ENCODE data around the gene CHST11.
A peak's percentile ranks its signal among the peaks of the same experiment; 100 is the strongest.

The CHST11 gene

GRCh38 chr12:104534162-104534856 lies 77.6 kb downstream of the CHST11 start:
- CTCF ChIA-PET, result no interaction called here
- H3K27ac Mint-ChIP-seq, result no peak overlapping the region
- no peak for DNase-seq
- H3K9me3 Mint-ChIP-seq, result peaks cover 3% of the 10 kb centered on the region
- no peak overlapping the region for H3K4me3 Mint-ChIP-seq
- peaks cover 41% of the 10 kb centered on the region for H3K36me3 Mint-ChIP-seq
- H3K4me1 Mint-ChIP-seq, result peaks cover 10% of the 10 kb centered on the region
- H3K27me3 Mint-ChIP-seq, result no peaks in the 10 kb centered on the region

DNA sequence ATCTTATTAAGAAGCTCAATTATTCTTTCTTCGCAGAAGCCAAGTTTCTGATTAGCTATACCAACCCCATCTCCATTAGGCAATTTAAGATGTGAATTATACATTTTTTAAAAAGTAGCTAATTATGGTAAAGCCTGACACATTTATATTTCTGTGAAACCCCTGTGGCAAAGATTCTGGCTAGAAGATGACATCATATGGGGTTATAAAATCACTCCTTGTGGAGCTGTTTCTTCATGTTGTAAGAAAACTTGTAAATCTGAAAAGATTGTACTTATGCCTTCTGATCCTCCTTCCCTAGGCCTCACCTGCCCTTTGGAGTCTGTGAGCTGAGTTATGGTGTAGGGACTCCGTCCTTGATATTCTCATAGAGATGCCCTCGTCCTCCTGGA lies 78.1 kb downstream of the CHST11 start:
- Mint-ChIP-seq H3K9me3 (no peaks in the 10 kb centered on the region), H3K36me3 (peaks cover 37% of the 10 kb centered on the region), H3K27me3 (no peaks in the 10 kb centered on the region), H3K4me3 (no peak overlapping the region), H3K4me1 (peaks cover 10% of the 10 kb centered on the region), H3K27ac (no peak overlapping the region)
- CTCF ChIA-PET, result no interaction called here
- no peak for DNase-seq

DNA sequence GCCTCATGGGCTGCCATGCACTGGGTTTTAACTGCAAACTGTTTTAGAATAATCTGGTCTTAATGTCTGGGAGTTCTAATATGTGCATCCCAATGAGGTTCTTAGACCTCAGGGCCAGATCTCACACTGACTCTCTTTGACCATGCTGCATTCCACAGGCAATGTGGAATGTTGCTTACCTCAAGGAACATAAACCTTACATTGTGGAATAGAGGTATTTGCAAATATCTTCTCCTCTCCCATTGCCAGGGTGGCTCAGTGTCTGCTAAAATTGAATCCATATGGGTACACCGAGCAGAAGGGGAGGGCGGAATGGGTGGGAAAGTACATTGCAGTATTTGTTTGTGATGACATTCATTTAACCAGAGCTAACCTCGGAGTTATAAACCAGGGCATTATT lies 78.6 kb downstream of the CHST11 start:
- DNase-seq, result no peak
- Mint-ChIP-seq H3K9me3 (no peaks in the 10 kb centered on the region), H3K4me1 (peaks cover 10% of the 10 kb centered on the region), H3K27ac (no peak overlapping the region), H3K4me3 (no peak overlapping the region), H3K36me3 (peaks cover 34% of the 10 kb centered on the region), H3K27me3 (no peaks in the 10 kb centered on the region)
- CTCF ChIA-PET, result no interaction called here

- CTCF ChIA-PET, result no interaction called here
- H3K9me3 Mint-ChIP-seq, result no peaks in the 10 kb centered on the region
- DNase-seq, result no peak
- H3K36me3 Mint-ChIP-seq, result peaks cover 36% of the 10 kb centered on the region
- H3K4me3 Mint-ChIP-seq, result no peak overlapping the region
- H3K27me3 Mint-ChIP-seq, result no peaks in the 10 kb centered on the region
- no peak overlapping the region for H3K27ac Mint-ChIP-seq
- H3K4me1 Mint-ChIP-seq, result peaks cover 12% of the 10 kb centered on the region
Observed at GRCh38 chr12:104536841-104537240, 80.1 kb downstream of the CHST11 start.

- Mint-ChIP-seq H3K27ac (no peak overlapping the region), H3K4me3 (no peak overlapping the region), H3K27me3 (no peaks in the 10 kb centered on the region), H3K9me3 (peaks cover 6% of the 10 kb centered on the region), H3K4me1 (peaks cover 10% of the 10 kb centered on the region), H3K36me3 (peaks cover 43% of the 10 kb centered on the region)
- CTCF ChIA-PET, result no interaction called here
- no peak for DNase-seq
Observed at GRCh38 chr12:104538056-104538455, 81.3 kb downstream of the CHST11 start.

DNA sequence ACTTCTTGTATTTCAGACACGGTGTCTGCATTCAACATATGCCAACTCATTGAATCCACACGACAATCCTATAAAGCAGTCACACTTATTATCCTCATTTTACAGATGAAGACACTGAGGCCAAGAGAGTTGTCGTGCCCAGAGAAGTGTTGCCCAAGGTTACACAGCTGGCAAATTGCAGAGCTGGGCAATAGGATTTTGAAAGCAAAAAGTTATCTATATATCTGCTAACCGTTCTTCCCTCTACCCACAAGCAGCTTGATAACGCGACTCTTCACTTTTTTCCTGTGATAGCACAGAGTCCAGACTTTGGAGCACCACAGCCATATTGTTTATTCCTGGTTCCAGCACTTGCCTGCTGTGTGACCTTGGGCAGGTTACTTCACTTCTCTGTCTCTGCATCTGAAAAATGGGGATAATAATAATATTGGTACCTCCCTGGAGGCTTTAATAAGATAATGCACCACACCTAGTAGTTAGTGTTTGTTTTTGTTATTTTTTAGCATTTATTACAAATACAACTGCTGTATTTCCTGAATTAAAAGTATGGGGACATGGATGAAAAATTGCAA lies 82.2 kb downstream of the CHST11 start:
- Mint-ChIP-seq H3K4me3 (no peak overlapping the region), H3K9me3 (peaks cover 6% of the 10 kb centered on the region), H3K27me3 (no peaks in the 10 kb centered on the region), H3K4me1 (peaks cover 7% of the 10 kb centered on the region), H3K27ac (no peak overlapping the region), H3K36me3 (peaks cover 48% of the 10 kb centered on the region)
- CTCF ChIA-PET, result no interaction called here
- DNase-seq, result no peak

DNA sequence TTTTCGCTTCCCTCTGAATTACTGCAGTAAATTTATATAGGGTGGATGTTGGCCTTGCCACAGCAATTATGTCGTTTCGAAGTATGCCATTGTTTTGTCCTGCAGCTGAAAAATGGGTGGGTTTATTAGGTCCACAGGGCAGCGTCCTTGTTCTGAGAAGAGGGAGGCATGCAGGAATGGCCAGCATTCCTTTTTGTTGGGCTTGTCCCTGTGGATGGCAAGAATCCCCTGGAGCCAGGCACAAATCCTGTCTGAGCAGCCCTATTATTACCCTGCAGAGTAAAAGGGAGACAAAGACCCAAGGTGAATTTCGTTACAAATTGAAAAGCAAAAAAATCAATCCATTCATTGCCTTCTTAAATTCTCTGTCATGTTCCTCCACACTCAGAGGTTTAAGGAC lies 88.1 kb downstream of the CHST11 start:
- H3K27me3 Mint-ChIP-seq, result no peaks in the 10 kb centered on the region
- no peak overlapping the region for H3K27ac Mint-ChIP-seq
- H3K36me3 Mint-ChIP-seq, result peaks cover 40% of the 10 kb centered on the region
- CTCF ChIA-PET, result no interaction called here
- DNase-seq, result no peak
- no peak overlapping the region for H3K4me3 Mint-ChIP-seq
- H3K4me1 Mint-ChIP-seq, result peaks cover 20% of the 10 kb centered on the region
- H3K9me3 Mint-ChIP-seq, result peaks cover 6% of the 10 kb centered on the region

DNA sequence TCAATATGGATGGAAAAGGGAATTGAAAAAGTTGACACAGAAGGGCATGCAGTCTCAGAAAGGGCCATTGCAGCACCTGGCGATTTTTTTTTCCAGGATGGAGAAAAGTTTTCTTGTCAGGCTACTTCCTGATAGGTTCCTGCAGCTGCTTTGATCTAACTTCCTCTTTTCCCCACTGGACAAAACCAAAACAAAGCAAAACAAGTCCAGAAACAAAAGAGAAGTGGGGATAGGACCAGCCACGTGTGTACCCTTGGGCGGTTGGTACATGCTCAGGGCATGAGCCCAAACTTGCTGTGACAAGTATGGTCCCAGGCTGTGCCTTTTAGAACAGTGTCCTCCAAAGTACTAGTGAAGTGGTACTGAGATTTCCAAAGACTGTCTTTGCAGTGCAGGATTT lies 89.8 kb downstream of the CHST11 start:
- no peaks in the 10 kb centered on the region for H3K27me3 Mint-ChIP-seq

DNA sequence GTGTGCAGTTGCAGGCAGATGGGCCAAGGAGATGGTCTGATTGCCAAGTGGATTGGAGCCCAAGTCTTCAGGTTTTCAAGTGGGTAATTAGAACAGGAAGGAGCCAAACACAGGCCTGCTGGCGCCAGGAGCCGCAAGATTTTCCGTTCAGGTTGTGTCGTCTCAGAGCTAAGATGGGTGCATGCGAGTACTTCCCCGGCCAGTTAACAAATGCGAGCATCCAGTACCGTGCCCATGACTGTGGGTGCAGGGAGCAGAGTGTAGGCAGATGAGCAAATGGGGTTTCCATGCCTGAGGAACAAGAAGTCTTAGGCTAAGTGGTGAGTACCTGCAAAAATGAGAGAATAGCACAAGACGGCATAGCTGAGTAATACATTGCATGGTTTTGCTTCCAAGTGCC lies 90.5 kb downstream of the CHST11 start:
- Mint-ChIP-seq H3K27ac (no peak overlapping the region), H3K4me3 (no peak overlapping the region), H3K4me1 (peaks cover 24% of the 10 kb centered on the region), H3K9me3 (peaks cover 6% of the 10 kb centered on the region), H3K27me3 (no peaks in the 10 kb centered on the region), H3K36me3 (peaks cover 44% of the 10 kb centered on the region)
- no peak for DNase-seq
- CTCF ChIA-PET, result no interaction called here

More for the DNA sequence above, 89.8 kb downstream of the CHST11 start:
- CTCF ChIA-PET, result no interaction called here
- Mint-ChIP-seq H3K4me3 (no peak overlapping the region), H3K9me3 (peaks cover 6% of the 10 kb centered on the region), H3K4me1 (peaks cover 23% of the 10 kb centered on the region), H3K27ac (no peak overlapping the region), H3K36me3 (peaks cover 41% of the 10 kb centered on the region)
- no peak for DNase-seq

DNA sequence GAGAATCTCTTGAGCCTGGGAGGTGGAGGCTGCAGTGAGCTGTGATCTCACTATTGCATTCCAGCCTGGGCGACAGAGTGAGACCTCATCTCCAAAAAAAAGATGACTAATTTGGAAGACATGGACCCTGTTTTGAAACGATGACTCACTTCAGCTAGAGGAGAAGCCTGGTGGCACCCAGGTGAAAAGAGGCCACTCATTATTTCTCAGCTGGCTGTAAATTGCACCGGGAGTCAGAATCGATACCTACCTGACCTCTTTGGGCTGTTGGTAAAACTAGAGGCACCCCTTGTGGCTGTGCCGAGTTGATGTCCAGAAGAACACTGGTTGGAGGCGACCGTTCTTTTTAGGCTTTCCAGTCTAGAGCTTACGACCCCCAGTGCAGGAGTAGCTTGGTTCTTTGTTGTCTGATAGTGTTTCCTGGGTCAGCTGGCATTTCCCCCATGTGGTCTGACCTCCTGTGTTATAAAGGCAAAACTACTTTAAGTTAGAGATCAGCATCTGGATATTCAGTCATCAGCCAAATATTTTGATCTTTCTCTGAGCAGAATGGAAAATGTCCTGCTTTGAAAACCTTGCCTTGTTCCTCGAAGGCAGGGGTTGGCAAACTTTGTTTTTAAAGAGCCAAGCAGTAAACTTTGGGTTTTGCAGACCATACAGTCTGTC lies 93.2 kb downstream of the CHST11 start:
- no peak overlapping the region for H3K27ac Mint-ChIP-seq
- H3K9me3 Mint-ChIP-seq, result peaks cover 18% of the 10 kb centered on the region
- no peak for DNase-seq
- CTCF ChIA-PET, result no interaction called here
- H3K4me3 Mint-ChIP-seq, result no peak overlapping the region
- H3K36me3 Mint-ChIP-seq, result peaks cover 45% of the 10 kb centered on the region
- H3K4me1 Mint-ChIP-seq, result peaks cover 46% of the 10 kb centered on the region
- no peaks in the 10 kb centered on the region for H3K27me3 Mint-ChIP-seq

DNA sequence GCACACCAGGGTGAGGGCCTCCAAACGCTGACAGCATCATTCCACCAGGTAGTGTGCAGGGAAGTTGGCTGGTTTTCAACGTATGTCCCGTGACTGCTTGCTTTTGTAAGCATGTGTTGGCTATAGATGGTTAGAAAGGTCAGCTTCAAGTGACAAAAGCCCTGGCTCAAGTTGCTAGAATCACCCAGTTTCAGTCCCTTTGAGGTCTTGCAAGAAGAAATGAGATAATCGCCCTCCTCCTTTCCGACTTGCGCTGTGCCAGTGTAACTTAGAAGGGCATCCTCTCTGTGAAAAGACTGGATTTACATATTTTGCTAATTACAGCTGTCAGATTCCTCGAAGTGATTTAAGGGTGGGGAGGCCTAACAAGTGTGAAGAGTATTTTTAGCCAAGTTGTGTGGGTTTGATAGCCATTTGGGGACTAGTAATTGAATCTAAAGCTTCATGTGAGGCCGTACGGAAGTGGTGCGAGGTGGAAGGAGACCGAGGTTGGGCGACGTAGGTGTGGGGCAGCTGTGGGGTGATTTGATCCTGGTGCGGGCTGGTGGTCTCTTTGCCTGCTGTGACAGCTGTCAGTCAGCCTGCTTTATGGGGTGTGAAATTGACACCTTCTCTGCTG lies 94.7 kb downstream of the CHST11 start:
- Mint-ChIP-seq H3K4me3 (no peak overlapping the region), H3K9me3 (peaks cover 18% of the 10 kb centered on the region), H3K36me3 (peaks cover 41% of the 10 kb centered on the region), H3K27ac (no peak overlapping the region), H3K27me3 (no peaks in the 10 kb centered on the region), H3K4me1 (peaks cover 44% of the 10 kb centered on the region)
- CTCF ChIA-PET, result interaction anchor here (1.2 kb wide), 1 partner anchor 10 kb away, joined by 3 read pairs; no protein-coding TSS in a partner anchor
- DNase-seq, result no peak

GRCh38 chr12:104553421-104553820 lies 96.7 kb downstream of the CHST11 start:
- no peak for DNase-seq
- Mint-ChIP-seq H3K9me3 (peaks cover 18% of the 10 kb centered on the region), H3K27ac (peak overlapping the region; percentile 77), H3K4me1 (peaks cover 33% of the 10 kb centered on the region), H3K4me3 (no peak overlapping the region), H3K36me3 (peaks cover 38% of the 10 kb centered on the region), H3K27me3 (no peaks in the 10 kb centered on the region)
- CTCF ChIA-PET, result interaction anchor here (0.6 kb wide), 1 partner anchor 1527 kb away, joined by 3 read pairs; no protein-coding TSS in a partner anchor

- Mint-ChIP-seq H3K4me1 (peaks cover 31% of the 10 kb centered on the region), H3K27me3 (no peaks in the 10 kb centered on the region), H3K4me3 (no peak overlapping the region), H3K27ac (no peak overlapping the region), H3K9me3 (peaks cover 18% of the 10 kb centered on the region), H3K36me3 (peaks cover 45% of the 10 kb centered on the region)
- CTCF ChIA-PET, result no interaction called here
- DNase-seq, result no peak
Observed at GRCh38 chr12:104555648-104556047, 98.9 kb downstream of the CHST11 start.

GRCh38 chr12:104557488-104558195 lies 100.9 kb downstream of the CHST11 start:
- Mint-ChIP-seq H3K4me3 (no peak overlapping the region), H3K9me3 (peaks cover 15% of the 10 kb centered on the region), H3K36me3 (peaks cover 40% of the 10 kb centered on the region), H3K27me3 (no peaks in the 10 kb centered on the region), H3K27ac (no peak overlapping the region), H3K4me1 (peaks cover 25% of the 10 kb centered on the region)
- CTCF ChIA-PET, result interaction anchor here (1.6 kb wide), 2 partner anchors 11 to 176 kb away, joined by 4 read pairs; no protein-coding TSS in a partner anchor
- no peak for DNase-seq

All from activated naive CD4-positive, alpha-beta T cell treated with anti-CD3 and anti-CD28 coated beads, Interleukin-2, amount 10 ng/mL, durations not matched to agents 7 days and 5 days (primary cell).